HG02840 (cell line): Measurements from ENCODE around the gene KRTAP12-1.

ENCODE experiments used
- ATAC-seq: cut with Tn5 transposase; IDR thresholded peaks from one replicate; pipeline ENCODE4 v1.9.1; 2021; ENCODE audit warnings: mild to moderate bottlenecking, moderate library complexity, moderate number of reproducible peaks; ENCODE audit not compliant: unreplicated experiment, low FRiP score

KRTAP12-1 gene

GRCh38 chr21:44681861-44682579, at the start of gene KRTAP12-1:
KRTAP12-1 (minus strand) TSS chr21:44682163; CDS start chr21:44682123, 40 bp downstream.
- no peak for ATAC-seq

GRCh38 chr21:44730951-44731579, 49.1 kb upstream of the KRTAP12-1 start:
- no peak for ATAC-seq

- ATAC-seq = no peak
Observed at GRCh38 chr21:44730028-44730395, 48.0 kb upstream of the KRTAP12-1 start.

GRCh38 chr21:44729336-44730027, 47.5 kb upstream of the KRTAP12-1 start:
- no peak for ATAC-seq

GRCh38 chr21:44728716-44729115, 46.8 kb upstream of the KRTAP12-1 start:
- no peak for ATAC-seq

GRCh38 chr21:44727757-44728156, 45.8 kb upstream of the KRTAP12-1 start:
- ATAC-seq = no peak

- ATAC-seq = no peak
Observed at GRCh38 chr21:44727321-44727720, 45.4 kb upstream of the KRTAP12-1 start.

- no peak for ATAC-seq
Observed at GRCh38 chr21:44726826-44727225, 44.9 kb upstream of the KRTAP12-1 start.

- ATAC-seq = no peak
Observed at GRCh38 chr21:44724926-44725325, 43.0 kb upstream of the KRTAP12-1 start.

GRCh38 chr21:44724196-44724595, 42.2 kb upstream of the KRTAP12-1 start:
- ATAC-seq = no peak

GRCh38 chr21:44723177-44724131, 41.5 kb upstream of the KRTAP12-1 start:
- no peak for ATAC-seq

- ATAC-seq = no peak
Observed at GRCh38 chr21:44722731-44723130, 40.8 kb upstream of the KRTAP12-1 start.

- ATAC-seq = no peak
Observed at GRCh38 chr21:44720170-44720569, 38.2 kb upstream of the KRTAP12-1 start.

- no peak for ATAC-seq
Observed at GRCh38 chr21:44718571-44718970, 36.6 kb upstream of the KRTAP12-1 start.

GRCh38 chr21:44718093-44718492, 36.1 kb upstream of the KRTAP12-1 start:
- no peak for ATAC-seq

GRCh38 chr21:44716984-44717383, 35.0 kb upstream of the KRTAP12-1 start:
- no peak for ATAC-seq

GRCh38 chr21:44714905-44715304, 32.9 kb upstream of the KRTAP12-1 start:
- ATAC-seq = no peak

- ATAC-seq = no peak
Observed at GRCh38 chr21:44713846-44714245, 31.9 kb upstream of the KRTAP12-1 start.

GRCh38 chr21:44713130-44713529, 31.2 kb upstream of the KRTAP12-1 start:
- no peak for ATAC-seq

GRCh38 chr21:44712203-44713028, 30.5 kb upstream of the KRTAP12-1 start:
- no peak for ATAC-seq
